Putamen (tissue), 1 donor: Measurements from ENCODE around the gene KCNE1.
"Not testable (repeated sequence)": the region's sequence is repeated elsewhere in the genome, so short reads cannot be mapped to it uniquely, and the experiment has no call there.

Experiments used
- DNase-seq: peaks from one replicate; pipeline ENCODE4 v3.0.0-alpha.2; 2016; ENCODE audit warnings: low spot score

KCNE1 gene

DNA sequence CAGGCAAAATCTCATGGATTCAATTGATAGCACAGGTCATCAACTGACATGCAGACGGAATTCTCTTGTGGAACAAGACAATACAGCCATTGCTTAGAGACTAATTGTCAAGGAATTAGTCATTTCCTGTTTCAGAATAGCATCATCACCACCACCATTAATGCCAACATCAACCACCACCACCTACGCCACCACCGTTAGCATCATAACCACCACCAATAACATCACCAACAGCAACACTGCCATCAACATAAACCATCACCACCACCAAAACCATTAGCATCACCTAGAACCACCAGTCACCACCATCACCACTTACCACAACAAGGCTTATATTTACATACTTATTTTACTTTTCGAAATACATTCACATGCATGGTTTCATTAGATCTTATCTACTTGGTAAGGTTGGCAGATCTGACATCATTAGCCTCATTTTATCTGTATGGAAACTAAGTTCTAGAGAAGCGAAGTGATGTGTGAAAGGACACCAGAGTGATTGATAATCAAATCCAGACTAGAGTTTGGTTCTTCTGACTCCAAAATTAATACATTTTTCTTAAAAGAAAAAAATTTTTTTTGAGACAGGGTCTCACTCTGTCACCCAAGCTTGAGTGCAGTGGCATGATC lies 94.4 kb downstream of the KCNE1 start:
- DNase-seq, result not testable (repeated sequence)

DNA sequence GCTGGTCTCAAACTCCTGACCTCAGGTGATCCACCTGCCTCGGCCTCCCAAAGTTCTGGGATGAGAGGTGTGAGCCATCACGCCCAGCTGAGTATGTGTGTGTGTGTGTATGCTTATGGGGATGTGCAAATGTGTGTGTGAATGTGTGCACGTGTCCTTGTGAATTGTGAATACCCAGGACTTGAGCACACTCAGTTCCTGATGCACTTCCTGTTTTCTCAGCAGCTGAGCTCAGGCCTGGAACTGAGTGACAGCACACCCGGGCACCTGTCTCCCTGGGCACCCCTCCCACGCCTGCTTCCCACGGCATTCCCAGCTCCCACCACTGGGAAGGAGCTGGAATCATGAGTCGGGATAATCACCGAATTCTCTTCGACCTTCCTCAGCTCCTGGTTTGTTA lies 104.7 kb downstream of the KCNE1 start:
- not testable (repeated sequence) for DNase-seq

DNA sequence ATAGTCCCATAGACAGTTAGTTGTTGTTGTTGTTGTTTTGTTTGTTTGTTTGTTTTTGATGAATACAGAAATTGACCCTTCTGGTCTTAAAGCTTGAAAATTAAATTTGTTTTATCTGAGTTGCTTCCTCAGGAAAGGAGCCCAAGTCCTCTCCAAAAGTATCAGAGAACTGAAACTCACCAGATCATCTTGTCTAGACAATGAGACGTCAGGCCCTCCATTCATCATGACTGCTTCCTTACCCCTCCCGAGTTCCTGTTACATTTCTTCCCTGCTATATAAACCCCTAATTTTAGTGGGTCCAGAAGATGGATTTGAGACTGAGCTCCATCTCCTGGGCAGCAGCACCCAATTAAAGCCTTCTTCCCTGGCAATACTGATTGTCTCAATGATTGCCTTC lies 105.3 kb downstream of the KCNE1 start:
- not testable (repeated sequence) for DNase-seq

DNA sequence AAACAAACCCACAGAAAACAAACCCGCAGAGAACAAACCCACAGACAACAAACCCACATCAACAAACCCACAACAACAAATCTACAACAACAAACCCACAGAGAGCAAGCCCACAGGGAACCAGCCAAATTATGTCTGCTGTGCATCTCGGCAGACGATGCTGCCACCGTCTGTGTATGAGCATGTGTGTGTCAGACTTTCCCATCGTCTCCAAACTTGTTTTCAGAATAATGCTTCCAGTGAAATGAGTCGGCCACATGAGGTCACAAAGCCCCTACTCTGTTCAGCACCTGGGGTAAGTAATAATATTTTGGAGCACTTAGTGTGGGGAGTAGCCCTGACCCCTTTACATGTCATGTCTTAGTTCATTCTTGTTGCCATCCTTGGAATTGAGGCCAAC lies 105.9 kb downstream of the KCNE1 start:
- not testable (repeated sequence) for DNase-seq

DNA sequence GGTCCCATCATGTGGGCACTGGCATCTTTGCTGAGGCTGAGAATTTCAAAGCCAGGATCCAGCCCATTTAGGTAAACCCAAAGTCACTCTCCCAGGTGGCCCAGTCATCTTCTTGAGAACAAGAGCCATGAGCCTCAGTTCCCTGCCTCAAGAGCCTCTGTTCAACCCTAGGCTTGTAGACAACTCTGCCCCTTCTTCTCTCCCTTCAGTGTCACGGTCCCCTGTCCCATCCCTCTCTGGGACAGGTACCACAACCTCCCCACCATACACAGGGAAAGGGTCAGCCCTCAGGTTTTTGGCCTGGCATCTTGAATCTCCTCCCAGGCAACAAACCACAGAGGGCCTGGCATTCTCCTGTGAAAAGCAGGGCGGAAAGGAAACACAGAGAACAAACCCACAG lies 106.3 kb downstream of the KCNE1 start:
- DNase-seq, result not testable (repeated sequence)

DNA sequence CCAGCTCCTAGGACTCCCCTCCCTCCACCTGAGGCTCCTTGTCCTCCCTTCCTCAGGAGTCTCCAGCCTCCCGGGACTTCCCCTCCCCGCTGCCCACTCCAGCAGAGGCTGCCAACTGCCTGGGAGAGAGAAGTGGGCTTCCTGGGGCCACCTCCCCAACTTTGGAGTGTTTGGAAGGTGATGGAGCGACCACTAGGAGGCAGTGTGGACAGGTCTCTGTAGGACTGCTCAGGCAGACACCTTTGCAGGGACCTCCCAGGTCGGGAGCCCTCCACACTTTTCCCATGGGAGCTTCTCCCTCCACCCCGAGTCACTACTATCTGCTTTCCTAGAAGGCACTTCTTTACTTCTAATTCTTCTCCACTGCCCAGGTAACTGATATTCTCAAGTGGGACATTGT lies 107.3 kb downstream of the KCNE1 start:
- DNase-seq, result not testable (repeated sequence)

DNA sequence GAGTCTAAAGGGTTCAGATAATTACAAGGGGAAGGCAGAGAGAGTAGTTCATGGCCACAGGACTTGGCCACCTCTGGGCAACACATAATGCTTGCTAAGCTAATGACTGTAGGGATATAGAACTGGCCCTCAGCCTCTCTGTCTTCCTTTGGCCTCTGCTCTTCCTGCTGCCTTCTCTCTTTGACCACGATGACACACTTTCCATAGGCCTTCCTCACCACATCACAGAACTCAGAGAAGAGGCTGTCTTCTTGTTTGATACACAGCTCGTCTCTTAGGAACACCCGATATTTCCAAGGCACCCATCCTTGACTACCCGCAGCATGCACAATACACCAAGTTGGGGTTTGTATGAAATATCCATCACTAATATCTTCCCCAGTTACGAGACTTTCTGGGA lies 111.5 kb downstream of the KCNE1 start:
- DNase-seq, result not testable (repeated sequence)
